Activated effector memory CD4-positive, alpha-beta T cell treated with anti-CD3 and anti-CD28 coated beads, Interleukin-2, amount 50 U/mL, for 16 hours (primary cell): ENCODE data around the gene CLPTM1.
"Not testable (repeated sequence)": the region's sequence is repeated elsewhere in the genome, so short reads cannot be mapped to it uniquely, and the experiment has no call there.

Experiments
- DNase-seq: peaks from one replicate; pipeline ENCODE4 v3.0.0-alpha.2; 2020

Gene CLPTM1

GRCh38 chr19:44954649-44955504 is at the start of gene CLPTM1:
Gene CLPTM1, plus strand, starts transcription at chr19:44955380. Its CDS starts 16 bp downstream, at chr19:44955396.
- DNase-seq: peak; percentile 99

- DNase-seq: no peak
Measured at GRCh38 chr19:44905437-44906160, 49.6 kb upstream of the CLPTM1 start, which contains the start of gene APOE. Gene APOE, plus strand, starts transcription at chr19:44905796. Its CDS starts 829 bp downstream, at chr19:44906625.

GRCh38 chr19:44907613-44908012 is 47.6 kb upstream of the CLPTM1 start:
- DNase-seq: no peak

- no peak for DNase-seq
Measured at GRCh38 chr19:44908074-44908835, 46.9 kb upstream of the CLPTM1 start.

- no peak for DNase-seq
Measured at GRCh38 chr19:44908836-44909261, 46.3 kb upstream of the CLPTM1 start.

- no peak for DNase-seq
Measured at GRCh38 chr19:44909775-44910174, 45.4 kb upstream of the CLPTM1 start.

GRCh38 chr19:44911896-44912295 is 43.3 kb upstream of the CLPTM1 start:
- DNase-seq: not testable (repeated sequence)

- DNase-seq: no peak
Measured at GRCh38 chr19:44912854-44913253, 42.3 kb upstream of the CLPTM1 start.

GRCh38 chr19:44913512-44914432 is 41.4 kb upstream of the CLPTM1 start:
- DNase-seq: not testable (repeated sequence)

GRCh38 chr19:44914433-44915206 is 40.6 kb upstream of the CLPTM1 start, which contains the start of gene APOC1:
Gene APOC1, plus strand, starts transcription at chr19:44914608. Its CDS starts 284 bp downstream, at chr19:44914892.
- DNase-seq: peak; percentile 90

- DNase-seq: no peak
Measured at GRCh38 chr19:44924243-44924725, 30.9 kb upstream of the CLPTM1 start.

- DNase-seq: no peak
Measured at GRCh38 chr19:44925114-44925891, 29.9 kb upstream of the CLPTM1 start.

- DNase-seq: not testable (repeated sequence)
Measured at GRCh38 chr19:44926245-44927077, 28.7 kb upstream of the CLPTM1 start.

- DNase-seq: no peak
Measured at GRCh38 chr19:44927746-44928145, 27.4 kb upstream of the CLPTM1 start.

- DNase-seq: no peak
Measured at GRCh38 chr19:44930088-44930487, 25.1 kb upstream of the CLPTM1 start.

- no peak for DNase-seq
Measured at GRCh38 chr19:44931541-44931940, 23.6 kb upstream of the CLPTM1 start.

GRCh38 chr19:44939668-44940067 is 15.5 kb upstream of the CLPTM1 start:
- DNase-seq: no peak

- no peak for DNase-seq
Measured at GRCh38 chr19:44942067-44942571, 13.1 kb upstream of the CLPTM1 start, which contains the start of gene APOC4. Gene APOC4, plus strand, starts transcription at chr19:44942237. Its CDS starts 41 bp downstream, at chr19:44942278.

- DNase-seq: no peak
Measured at GRCh38 chr19:44943801-44944249, 11.4 kb upstream of the CLPTM1 start.
